Measurements from ENCODE around the gene ERBB4.

GRCh38 chr2:212294816-212295215 lies 243.8 kb downstream of the ERBB4 start:
- TF ChIP-seq CTCF (IDR thresholded peaks at IDR 0.05; ENCODE audit: low read length) (no peak), EZH2 (optimal IDR thresholded peaks at IDR 0.05; ENCODE audit: low read depth, low read length) (no peak)

Measured in MM.1S (cell line).